Spleen (tissue), 7 donors: ENCODE data around the gene MLLT10.

Source experiments
- CTCF ChIP-seq, 11 experiments: fragments of 200-600 bp in 7 of 11; fragments of 450-650 bp in 4 of 11; sonication (generic) in 4 of 11; IDR thresholded peaks in 8 of 11; conservative IDR thresholded peaks in 3 of 11; 1 replicate in 7 of 11; 2 replicates in 4 of 11; pipeline versions ENCODE4 v1.4.0 to v1.8.0; 2016 to 2021; ENCODE audit warnings: antibody characterized with exemption in 11 of 11, inconsistent platforms in 4 of 11, mild to moderate bottlenecking in 1 of 11
- POLR2A ChIP-seq, 3 donors: fragments of 450-650 bp; IDR thresholded peaks; one replicate each; pipeline ENCODE4 v1.5.1; 2017; ENCODE audit warnings: antibody characterized with exemption in 3 of 3, mild to moderate bottlenecking in 1 of 3
- POLR2AphosphoS5 ChIP-seq, 3 donors: sonication (generic); formaldehyde crosslinking; IDR thresholded peaks; one replicate each; pipeline ENCODE4 v1.5.1; 2017; ENCODE audit warnings: antibody characterized with exemption in 3 of 3
- donor health status: DM: no; HTN: no; CAD: no; lungs with moderate emphysema.
- donor health status: DM: no; HTN: no; CAD: no.
- donor health status: DM: no; HTN: no; CAD: no.

DNA sequence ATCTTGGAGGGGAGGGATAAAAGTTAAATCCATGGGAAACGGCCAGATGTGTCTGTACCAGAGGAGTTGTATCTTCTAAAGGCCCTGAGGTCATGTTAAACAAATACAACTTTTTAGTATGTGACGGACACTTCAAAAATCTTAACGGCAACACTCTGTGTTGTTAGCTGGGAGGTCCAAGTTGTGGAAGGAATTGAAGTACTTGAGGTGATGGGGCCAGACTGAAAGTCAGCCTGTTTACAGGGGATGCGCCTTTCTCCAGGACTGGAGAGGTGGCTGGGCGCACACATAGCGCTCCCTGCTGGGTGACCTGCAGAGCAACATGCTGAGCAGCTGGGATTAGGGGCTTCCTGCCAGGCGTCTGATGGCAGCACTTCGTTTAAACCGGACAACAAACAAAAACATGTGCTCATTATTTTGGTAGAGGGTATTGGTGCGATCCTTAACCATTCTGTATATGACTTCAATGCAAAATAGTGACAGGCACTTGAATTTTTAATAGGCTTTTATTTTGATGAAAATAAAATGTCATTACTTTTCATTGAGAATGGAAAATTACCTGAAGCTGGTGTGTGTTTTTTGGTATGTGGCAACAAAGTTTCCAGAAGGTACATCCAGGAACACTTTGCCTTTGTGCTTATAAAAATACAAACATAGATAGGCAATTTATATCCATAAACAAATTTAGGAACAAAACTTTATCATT is 198.2 kb downstream of the MLLT10 start:
- TF ChIP-seq CTCF (IDR thresholded peaks at IDR 0.05 in 8 of 11, conservative IDR thresholded peaks at IDR 0.05 in 3 of 11) (peak; percentile 20 to 83 (median 69)), POLR2A (IDR thresholded peaks at IDR 0.05) (no peak), POLR2AphosphoS5 (IDR thresholded peaks at IDR 0.05) (peak in 2 of 3 donors; percentile 30 to 54)
